Stomach smooth muscle (tissue), 2 donors: ENCODE results near the gene ATAD1.

Experiments
- H3K27ac ChIP-seq: one replicate; pipeline ENCODE4 v1.7.0; 2013; ENCODE audit warnings: mild to moderate bottlenecking, low read length, inconsistent platforms
- H3K27me3 ChIP-seq, 2 donors: one replicate each; pipeline ENCODE4 v1.7.0; 2013; ENCODE audit warnings: low read length in 2 of 2; ENCODE audit not compliant: insufficient read depth in 2 of 2, control insufficient read depth in 1 of 2
- H3K36me3 ChIP-seq, 2 donors: one replicate each; pipeline ENCODE4 v1.7.0; 2013; ENCODE audit warnings: low read length in 2 of 2; ENCODE audit not compliant: control insufficient read depth in 2 of 2, insufficient read depth in 2 of 2
- H3K4me1 ChIP-seq: one replicate; pipeline ENCODE4 v1.7.0; 2013; ENCODE audit warnings: low read length; ENCODE audit not compliant: control insufficient read depth, insufficient read depth
- H3K4me3 ChIP-seq, 2 donors: one replicate each; pipeline ENCODE4 v1.7.0; 2013; ENCODE audit warnings: low read length in 2 of 2
- H3K9ac ChIP-seq, 2 donors: one replicate each; pipeline ENCODE4 v1.7.0; 2013; ENCODE audit warnings: low read length in 2 of 2, mild to moderate bottlenecking in 1 of 2
- H3K9me3 ChIP-seq, 2 donors: one replicate each; pipeline ENCODE4 v1.7.0; 2013; ENCODE audit warnings: low read length in 2 of 2; ENCODE audit not compliant: control insufficient read depth in 2 of 2
- donor health status: healthy.
- donor health status: Pancreatic carcinoma.

The ATAD1 gene

GRCh38 chr10:87715552-87716347 is 102.3 kb downstream of the ATAD1 start:
- Histone ChIP-seq H3K27ac (no peak overlapping the region), H3K9me3 (no peaks in the 10 kb centered on the region), H3K27me3 (no peaks in the 10 kb centered on the region), H3K36me3 (no peaks in the 10 kb centered on the region), H3K4me3 (no peak overlapping the region), H3K9ac (no peak overlapping the region), H3K4me1 (no peaks in the 10 kb centered on the region)

- no peak overlapping the region for H3K4me3 ChIP-seq
- no peak overlapping the region for H3K9ac ChIP-seq
- no peaks in the 10 kb centered on the region for H3K36me3 ChIP-seq
- no peak overlapping the region for H3K27ac ChIP-seq
- no peaks in the 10 kb centered on the region for H3K27me3 ChIP-seq
- no peaks in the 10 kb centered on the region for H3K9me3 ChIP-seq
- no peaks in the 10 kb centered on the region for H3K4me1 ChIP-seq
These were observed 104.3 kb downstream of the ATAD1 start for GRCh38 chr10:87713707-87714106.

GRCh38 chr10:87712913-87713616 is 105.0 kb downstream of the ATAD1 start:
- no peak overlapping the region for H3K4me3 ChIP-seq
- H3K4me1 ChIP-seq = no peaks in the 10 kb centered on the region
- no peaks in the 10 kb centered on the region for H3K36me3 ChIP-seq
- H3K9me3 ChIP-seq = no peaks in the 10 kb centered on the region
- no peak overlapping the region for H3K27ac ChIP-seq
- no peaks in the 10 kb centered on the region for H3K27me3 ChIP-seq
- no peak overlapping the region for H3K9ac ChIP-seq

GRCh38 chr10:87707254-87707653 is 110.8 kb downstream of the ATAD1 start:
- no peak overlapping the region for H3K4me3 ChIP-seq
- H3K27me3 ChIP-seq = no peaks in the 10 kb centered on the region
- H3K9ac ChIP-seq = no peak overlapping the region
- H3K4me1 ChIP-seq = no peaks in the 10 kb centered on the region
- no peaks in the 10 kb centered on the region for H3K9me3 ChIP-seq
- no peaks in the 10 kb centered on the region for H3K36me3 ChIP-seq
- H3K27ac ChIP-seq = no peak overlapping the region

- Histone ChIP-seq H3K4me3 (no peak overlapping the region), H3K36me3 (no peaks in the 10 kb centered on the region), H3K9ac (no peak overlapping the region), H3K27ac (no peak overlapping the region), H3K4me1 (no peaks in the 10 kb centered on the region), H3K27me3 (no peaks in the 10 kb centered on the region), H3K9me3 (no peaks in the 10 kb centered on the region)
These were observed 111.3 kb downstream of the ATAD1 start for GRCh38 chr10:87706731-87707130.

GRCh38 chr10:87705339-87705738 is 112.7 kb downstream of the ATAD1 start:
- Histone ChIP-seq H3K9me3 (no peaks in the 10 kb centered on the region), H3K27me3 (no peaks in the 10 kb centered on the region), H3K36me3 (no peaks in the 10 kb centered on the region), H3K4me1 (no peaks in the 10 kb centered on the region), H3K9ac (no peak overlapping the region), H3K27ac (no peak overlapping the region), H3K4me3 (no peak overlapping the region)

GRCh38 chr10:87703771-87704170 is 114.3 kb downstream of the ATAD1 start:
- H3K4me3 ChIP-seq = no peak overlapping the region
- H3K9me3 ChIP-seq = no peaks in the 10 kb centered on the region
- H3K27me3 ChIP-seq = no peaks in the 10 kb centered on the region
- H3K4me1 ChIP-seq = no peaks in the 10 kb centered on the region
- no peaks in the 10 kb centered on the region for H3K36me3 ChIP-seq
- no peak overlapping the region for H3K27ac ChIP-seq
- no peak overlapping the region for H3K9ac ChIP-seq

GRCh38 chr10:87702973-87703294 is 115.1 kb downstream of the ATAD1 start:
- no peaks in the 10 kb centered on the region for H3K36me3 ChIP-seq
- H3K9ac ChIP-seq = no peak overlapping the region
- no peaks in the 10 kb centered on the region for H3K9me3 ChIP-seq
- no peaks in the 10 kb centered on the region for H3K4me1 ChIP-seq
- H3K4me3 ChIP-seq = no peak overlapping the region
- no peaks in the 10 kb centered on the region for H3K27me3 ChIP-seq
- no peak overlapping the region for H3K27ac ChIP-seq

GRCh38 chr10:87702260-87702972 is 115.6 kb downstream of the ATAD1 start:
- H3K4me3 ChIP-seq = no peak overlapping the region
- H3K27me3 ChIP-seq = no peaks in the 10 kb centered on the region
- H3K9ac ChIP-seq = no peak overlapping the region
- H3K9me3 ChIP-seq = no peaks in the 10 kb centered on the region
- no peaks in the 10 kb centered on the region for H3K36me3 ChIP-seq
- no peaks in the 10 kb centered on the region for H3K4me1 ChIP-seq
- no peak overlapping the region for H3K27ac ChIP-seq
